Measurements from ENCODE around the gene TAP1.

- TF ChIP-seq POLR2A (IDR thresholded peaks at IDR 0.05; ENCODE audit: low read length): no peak
- TF ChIP-seq GATA1 (IDR thresholded peaks at IDR 0.05; ENCODE audit: low read depth, low read length): no peak
Observed at GRCh38 chr6:32882879-32883250, 29.4 kb upstream of the TAP1 start.

Data from erythroblast (primary cell).